Stimulated activated naive B cell treated with anti-CD40 and anti-IgM and Interleukin-4, amounts not matched to agents 10 μg/mL and 1 μg/mL and 100 μg/mL, for 72 hours (primary cell): ENCODE results near the gene IFT57.

ENCODE experiments used
- ATAC-seq, 2 donors: fragments of 150-1000 bp; cut with Tn5 transposase; replicated peaks; 2 replicates each; pipeline ENCODE4 v1.10.0; 2021; ENCODE audit warnings: moderate library complexity in 1 of 2
- DNase-seq: peaks from one replicate; pipeline ENCODE4 v3.0.0; 2021
- H3K27ac Mint-ChIP-seq: one replicate; pipeline ENCODE4 v1.8.0; 2022; ENCODE audit warnings: mild to moderate bottlenecking, mixed read lengths
- H3K27me3 Mint-ChIP-seq, 2 donors: one replicate each; pipeline ENCODE4 v1.8.0; 2022; ENCODE audit warnings: mixed read lengths in 2 of 2
- H3K36me3 Mint-ChIP-seq, 2 donors: one replicate each; pipeline ENCODE4 v1.8.0; 2022; ENCODE audit warnings: mixed read lengths in 2 of 2, mild to moderate bottlenecking in 1 of 2
- H3K4me1 Mint-ChIP-seq, 2 donors: one replicate each; pipeline ENCODE4 v1.8.0; 2022; ENCODE audit warnings: mixed read lengths in 2 of 2, mild to moderate bottlenecking in 1 of 2
- H3K4me3 Mint-ChIP-seq, 2 donors: one replicate each; pipeline ENCODE4 v1.8.0; 2022; ENCODE audit warnings: mild to moderate bottlenecking in 2 of 2, mixed read lengths in 2 of 2, moderate library complexity in 1 of 2
- H3K9me3 Mint-ChIP-seq, 2 donors: one replicate each; pipeline ENCODE4 v1.8.0; 2022; ENCODE audit warnings: mixed read lengths in 2 of 2, mild to moderate bottlenecking in 1 of 2

The IFT57 gene

DNA sequence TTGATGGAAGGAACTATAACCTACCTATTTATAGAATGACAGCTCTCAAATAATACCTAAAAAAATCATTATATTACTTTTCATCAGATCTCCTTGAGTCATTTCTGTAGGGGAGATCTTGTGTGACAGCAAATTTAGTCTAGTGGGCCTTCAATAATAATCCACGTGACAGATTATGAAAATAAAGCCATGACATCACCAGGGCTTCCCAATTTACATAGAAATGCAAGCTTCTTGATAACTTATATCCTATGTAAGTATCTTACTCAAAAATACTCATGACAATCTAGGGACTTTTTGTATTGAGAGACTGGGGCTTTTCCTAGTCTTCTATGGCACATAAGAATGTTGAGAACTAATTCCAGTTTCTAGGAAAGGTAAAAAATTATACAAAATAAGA lies 21.6 kb downstream of the IFT57 start:
- Mint-ChIP-seq H3K27me3 (no peaks in the 10 kb centered on the region), H3K9me3 (no peaks in the 10 kb centered on the region), H3K4me1 (peaks cover 28 to 52% of the 10 kb centered on the region in 2 donors), H3K4me3 (no peak overlapping the region), H3K36me3 (peaks cover 25 to 52% of the 10 kb centered on the region in 2 donors), H3K27ac (no peak overlapping the region)
- DNase-seq (no peak), ATAC-seq (peak; percentile 44 to 56)

DNA sequence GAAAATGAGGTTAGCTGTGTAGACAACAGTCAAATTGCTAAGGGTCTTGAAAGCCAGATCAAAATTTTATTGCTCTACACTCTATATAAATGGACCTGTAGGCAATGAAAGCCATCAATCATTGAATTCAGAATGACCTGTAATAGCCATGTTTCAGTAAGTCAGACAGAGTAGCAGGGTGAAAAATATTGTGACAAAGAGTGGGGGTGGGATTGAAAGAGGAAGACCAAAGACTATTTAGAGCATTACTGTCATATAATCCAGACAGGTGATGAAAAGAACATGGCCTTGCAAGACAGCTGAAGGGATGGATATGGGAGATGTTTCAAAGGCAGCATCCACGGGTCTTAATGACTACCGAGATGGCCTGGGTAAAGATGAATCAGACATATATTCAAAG lies 22.2 kb downstream of the IFT57 start:
- DNase-seq (no peak), ATAC-seq (no peak)
- Mint-ChIP-seq H3K27ac (peak overlapping the region; percentile 3), H3K4me3 (no peak overlapping the region), H3K9me3 (peaks cover 0 to under 1% of the 10 kb centered on the region in 2 donors), H3K27me3 (no peaks in the 10 kb centered on the region), H3K4me1 (peaks cover 28 to 53% of the 10 kb centered on the region in 2 donors), H3K36me3 (peaks cover 27 to 54% of the 10 kb centered on the region in 2 donors)

GRCh38 chr3:108191394-108191793 lies 30.8 kb downstream of the IFT57 start:
- Mint-ChIP-seq H3K9me3 (peaks cover 5 to 10% of the 10 kb centered on the region in 2 donors), H3K4me3 (no peak overlapping the region), H3K27me3 (no peaks in the 10 kb centered on the region), H3K27ac (no peak overlapping the region), H3K4me1 (peaks cover 9 to 10% of the 10 kb centered on the region in 2 donors), H3K36me3 (peaks cover 28 to 50% of the 10 kb centered on the region in 2 donors)
- ATAC-seq (no peak), DNase-seq (no peak)

- Mint-ChIP-seq H3K9me3 (peaks cover 10 to 18% of the 10 kb centered on the region in 2 donors), H3K27me3 (no peaks in the 10 kb centered on the region), H3K36me3 (peaks cover 32 to 52% of the 10 kb centered on the region in 2 donors), H3K4me1 (peaks cover 7 to 10% of the 10 kb centered on the region in 2 donors), H3K4me3 (no peak overlapping the region), H3K27ac (peak overlapping the region; percentile 76)
- DNase-seq (no peak), ATAC-seq (no peak)
These were observed 31.9 kb downstream of the IFT57 start for GRCh38 chr3:108190346-108190745.

GRCh38 chr3:108189440-108189839 lies 32.8 kb downstream of the IFT57 start:
- Mint-ChIP-seq H3K27ac (no peak overlapping the region), H3K4me3 (no peak overlapping the region), H3K36me3 (peaks cover 33 to 51% of the 10 kb centered on the region in 2 donors), H3K27me3 (no peaks in the 10 kb centered on the region), H3K9me3 (peaks cover 6 to 14% of the 10 kb centered on the region in 2 donors), H3K4me1 (peaks cover 3 to 5% of the 10 kb centered on the region in 2 donors)
- no peak for ATAC-seq
- no peak for DNase-seq

GRCh38 chr3:108185536-108185935 lies 36.7 kb downstream of the IFT57 start:
- no peak overlapping the region for H3K27ac Mint-ChIP-seq
- ATAC-seq, result no peak
- H3K9me3 Mint-ChIP-seq, result peaks cover 6 to 14% of the 10 kb centered on the region in 2 donors
- peaks cover 38 to 51% of the 10 kb centered on the region in 2 donors for H3K36me3 Mint-ChIP-seq
- H3K4me3 Mint-ChIP-seq, result no peak overlapping the region
- DNase-seq, result no peak
- no peaks in the 10 kb centered on the region for H3K27me3 Mint-ChIP-seq
- peaks cover 13 to 19% of the 10 kb centered on the region in 2 donors for H3K4me1 Mint-ChIP-seq

GRCh38 chr3:108184824-108185223 lies 37.4 kb downstream of the IFT57 start:
- ATAC-seq, result no peak
- Mint-ChIP-seq H3K36me3 (peaks cover 33 to 49% of the 10 kb centered on the region in 2 donors), H3K27me3 (no peaks in the 10 kb centered on the region), H3K9me3 (peaks cover 6 to 9% of the 10 kb centered on the region in 2 donors), H3K27ac (no peak overlapping the region), H3K4me3 (no peak overlapping the region), H3K4me1 (peaks cover 10 to 24% of the 10 kb centered on the region in 2 donors)
- no peak for DNase-seq

GRCh38 chr3:108183971-108184370 lies 38.3 kb downstream of the IFT57 start:
- Mint-ChIP-seq H3K4me3 (no peak overlapping the region), H3K9me3 (peaks cover 6 to 9% of the 10 kb centered on the region in 2 donors), H3K4me1 (peaks cover 10 to 24% of the 10 kb centered on the region in 2 donors), H3K27me3 (no peaks in the 10 kb centered on the region), H3K27ac (no peak overlapping the region), H3K36me3 (peaks cover 30 to 45% of the 10 kb centered on the region in 2 donors)
- ATAC-seq (no peak), DNase-seq (no peak)

DNA sequence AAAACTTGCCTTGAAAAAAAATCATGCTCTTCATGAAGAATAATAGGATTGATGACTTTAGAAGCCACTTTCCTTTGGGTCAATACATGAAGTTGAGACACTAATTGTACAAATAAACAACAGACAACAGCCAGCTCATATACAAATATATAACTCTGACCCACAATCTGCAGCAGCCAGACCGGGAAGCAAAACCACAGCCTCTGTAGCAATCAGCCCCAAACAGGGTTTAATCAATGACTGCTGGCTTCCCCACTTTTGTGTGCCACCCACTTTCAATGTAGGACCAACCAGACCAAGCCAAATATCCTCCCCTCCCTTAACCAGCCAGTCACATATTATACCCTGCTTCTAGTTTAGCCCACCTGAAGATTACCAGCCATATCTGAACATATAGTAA lies 39.0 kb downstream of the IFT57 start:
- Mint-ChIP-seq H3K27ac (no peak overlapping the region), H3K36me3 (peaks cover 33 to 50% of the 10 kb centered on the region in 2 donors), H3K4me3 (no peak overlapping the region), H3K9me3 (peaks cover 6 to 9% of the 10 kb centered on the region in 2 donors), H3K4me1 (peaks cover 10 to 24% of the 10 kb centered on the region in 2 donors), H3K27me3 (no peaks in the 10 kb centered on the region)
- DNase-seq, result no peak
- peak in 1 of 2 donors; percentile 29 for ATAC-seq

DNA sequence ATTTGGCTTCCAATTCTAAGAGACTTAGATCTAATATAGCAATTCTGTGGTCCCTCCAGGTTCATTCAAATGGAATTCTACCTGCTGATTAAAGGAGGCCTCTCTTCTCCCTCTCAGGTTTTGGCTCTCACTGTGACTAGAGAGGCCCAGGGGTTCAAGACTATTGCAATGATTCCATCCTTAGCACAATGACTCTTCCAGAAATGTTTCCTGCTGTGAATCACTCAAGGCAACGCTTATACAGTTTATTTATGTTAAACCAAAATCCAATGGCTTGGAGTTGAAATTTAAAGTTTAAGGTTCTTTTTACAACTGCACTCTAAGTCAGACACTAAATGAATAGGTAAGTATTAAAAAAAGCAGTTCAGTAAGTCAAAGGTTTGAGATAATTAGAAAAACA lies 39.9 kb downstream of the IFT57 start:
- Mint-ChIP-seq H3K9me3 (peaks cover 6 to 9% of the 10 kb centered on the region in 2 donors), H3K27ac (no peak overlapping the region), H3K4me3 (no peak overlapping the region), H3K27me3 (no peaks in the 10 kb centered on the region), H3K36me3 (peaks cover 32 to 43% of the 10 kb centered on the region in 2 donors), H3K4me1 (peaks cover 10 to 24% of the 10 kb centered on the region in 2 donors)
- DNase-seq (no peak), ATAC-seq (no peak)

DNA sequence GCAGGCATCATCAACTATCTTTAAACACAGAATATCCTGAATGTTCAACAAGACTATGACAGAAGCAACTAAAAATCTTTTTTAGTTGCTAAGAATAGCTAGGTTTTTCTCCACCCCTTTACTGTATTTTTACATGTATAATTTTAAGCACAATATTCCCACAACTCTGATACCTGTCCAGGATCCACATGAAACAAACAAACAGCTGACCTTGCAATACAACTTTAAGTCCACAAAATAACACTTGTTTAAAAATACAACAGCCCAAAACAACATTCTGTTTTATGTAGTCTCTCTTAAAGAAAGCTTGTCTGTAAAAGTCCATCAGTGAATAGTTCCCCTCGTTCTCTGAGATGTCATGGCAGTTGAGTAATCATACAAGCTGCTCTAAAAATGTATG lies 41.1 kb downstream of the IFT57 start:
- DNase-seq (no peak), ATAC-seq (no peak)
- Mint-ChIP-seq H3K4me3 (no peak overlapping the region), H3K36me3 (peaks cover 32 to 46% of the 10 kb centered on the region in 2 donors), H3K27me3 (no peaks in the 10 kb centered on the region), H3K27ac (no peak overlapping the region), H3K9me3 (peaks cover 5 to 6% of the 10 kb centered on the region in 2 donors), H3K4me1 (peaks cover 12 to 27% of the 10 kb centered on the region in 2 donors)

- H3K4me3 Mint-ChIP-seq, result no peak overlapping the region
- H3K36me3 Mint-ChIP-seq, result peaks cover 31 to 43% of the 10 kb centered on the region in 2 donors
- DNase-seq (no peak), ATAC-seq (no peak)
- no peaks in the 10 kb centered on the region for H3K27me3 Mint-ChIP-seq
- H3K9me3 Mint-ChIP-seq, result no peaks in the 10 kb centered on the region
- H3K27ac Mint-ChIP-seq, result no peak overlapping the region
- peaks cover 13 to 35% of the 10 kb centered on the region in 2 donors for H3K4me1 Mint-ChIP-seq
These were observed 42.0 kb downstream of the IFT57 start for GRCh38 chr3:108180194-108180593.

DNA sequence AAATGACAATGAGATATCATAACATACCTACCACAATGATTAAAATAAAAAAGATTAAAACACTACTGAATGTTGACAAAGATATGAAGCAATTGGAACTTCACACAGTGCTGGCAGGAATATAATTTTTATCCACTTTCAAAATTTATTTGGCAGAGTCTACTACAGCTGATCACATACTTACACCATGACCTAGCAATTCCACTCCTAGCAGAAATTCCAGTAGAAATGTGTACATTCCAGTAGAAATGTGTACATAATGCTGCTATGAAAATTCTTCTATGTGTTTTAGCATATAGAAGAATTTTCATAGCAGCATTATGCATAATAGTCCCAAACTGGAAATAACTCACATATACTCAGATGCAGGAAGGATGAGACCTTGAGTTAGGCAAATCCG lies 43.5 kb downstream of the IFT57 start:
- Mint-ChIP-seq H3K9me3 (no peaks in the 10 kb centered on the region), H3K36me3 (peaks cover 24 to 43% of the 10 kb centered on the region in 2 donors), H3K4me1 (peaks cover 15 to 37% of the 10 kb centered on the region in 2 donors), H3K27me3 (no peaks in the 10 kb centered on the region), H3K27ac (no peak overlapping the region), H3K4me3 (no peak overlapping the region)
- no peak for DNase-seq
- ATAC-seq, result no peak

GRCh38 chr3:108177536-108177935 lies 44.7 kb downstream of the IFT57 start:
- peaks cover 14 to 33% of the 10 kb centered on the region in 2 donors for H3K4me1 Mint-ChIP-seq
- no peaks in the 10 kb centered on the region for H3K27me3 Mint-ChIP-seq
- no peaks in the 10 kb centered on the region for H3K9me3 Mint-ChIP-seq
- peaks cover 19 to 47% of the 10 kb centered on the region in 2 donors for H3K36me3 Mint-ChIP-seq
- no peak for ATAC-seq
- H3K4me3 Mint-ChIP-seq, result no peak overlapping the region
- DNase-seq, result no peak
- H3K27ac Mint-ChIP-seq, result no peak overlapping the region

DNA sequence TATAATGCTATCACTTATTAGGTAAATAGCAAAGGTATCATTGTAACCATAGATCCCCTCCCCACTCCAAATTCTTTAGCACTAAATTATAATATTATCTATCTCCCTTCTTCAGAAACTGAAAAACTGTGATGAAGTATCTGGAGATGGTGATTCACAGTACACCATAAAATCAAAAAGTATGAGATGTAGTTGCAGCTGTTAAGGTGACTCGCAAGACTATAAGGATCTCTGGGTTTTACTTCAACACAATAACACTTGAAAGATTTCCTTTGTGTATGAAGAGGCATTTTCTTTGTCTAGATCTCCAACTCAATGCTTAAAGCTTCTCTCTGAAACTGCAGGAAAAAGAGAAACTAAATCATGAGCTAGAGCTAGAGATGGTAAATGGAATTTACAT lies 46.9 kb downstream of the IFT57 start:
- no peaks in the 10 kb centered on the region for H3K9me3 Mint-ChIP-seq
- no peak for DNase-seq
- no peak for ATAC-seq
- H3K36me3 Mint-ChIP-seq, result peaks cover 25 to 58% of the 10 kb centered on the region in 2 donors
- H3K4me3 Mint-ChIP-seq, result no peak overlapping the region
- peaks cover 22 to 32% of the 10 kb centered on the region in 2 donors for H3K4me1 Mint-ChIP-seq
- H3K27ac Mint-ChIP-seq, result peak overlapping the region; percentile 47
- H3K27me3 Mint-ChIP-seq, result no peaks in the 10 kb centered on the region
